ENCODE results near the gene ARHGAP10.

ARHGAP10 gene

DNA sequence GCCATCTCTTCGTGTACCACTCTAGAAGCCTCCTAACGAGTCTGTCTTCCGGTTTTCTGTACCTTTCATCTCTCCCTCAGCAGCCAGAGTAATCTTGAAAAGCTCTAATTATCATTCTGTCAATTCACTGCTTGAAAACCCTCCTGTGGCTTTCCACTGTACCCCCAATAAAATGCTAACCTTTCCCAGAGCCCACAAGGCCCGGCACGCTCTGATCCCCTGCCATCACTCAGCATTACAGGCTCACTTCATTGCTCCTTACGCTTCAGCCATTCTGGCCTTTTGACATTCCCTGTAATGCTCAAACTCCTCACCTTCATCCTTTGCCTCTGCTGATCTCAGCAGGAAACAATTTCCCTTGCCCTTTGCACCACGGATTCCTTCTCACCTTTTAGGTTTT is 112.9 kb downstream of the ARHGAP10 start:
- H3K4me3 ChIP-seq (replicated peaks; ENCODE audit: low read depth, low read length), result no peak overlapping the region
- no peak for DNase-seq (ENCODE audit: extremely low read depth, low read depth)
- TF ChIP-seq, protein P1, sequence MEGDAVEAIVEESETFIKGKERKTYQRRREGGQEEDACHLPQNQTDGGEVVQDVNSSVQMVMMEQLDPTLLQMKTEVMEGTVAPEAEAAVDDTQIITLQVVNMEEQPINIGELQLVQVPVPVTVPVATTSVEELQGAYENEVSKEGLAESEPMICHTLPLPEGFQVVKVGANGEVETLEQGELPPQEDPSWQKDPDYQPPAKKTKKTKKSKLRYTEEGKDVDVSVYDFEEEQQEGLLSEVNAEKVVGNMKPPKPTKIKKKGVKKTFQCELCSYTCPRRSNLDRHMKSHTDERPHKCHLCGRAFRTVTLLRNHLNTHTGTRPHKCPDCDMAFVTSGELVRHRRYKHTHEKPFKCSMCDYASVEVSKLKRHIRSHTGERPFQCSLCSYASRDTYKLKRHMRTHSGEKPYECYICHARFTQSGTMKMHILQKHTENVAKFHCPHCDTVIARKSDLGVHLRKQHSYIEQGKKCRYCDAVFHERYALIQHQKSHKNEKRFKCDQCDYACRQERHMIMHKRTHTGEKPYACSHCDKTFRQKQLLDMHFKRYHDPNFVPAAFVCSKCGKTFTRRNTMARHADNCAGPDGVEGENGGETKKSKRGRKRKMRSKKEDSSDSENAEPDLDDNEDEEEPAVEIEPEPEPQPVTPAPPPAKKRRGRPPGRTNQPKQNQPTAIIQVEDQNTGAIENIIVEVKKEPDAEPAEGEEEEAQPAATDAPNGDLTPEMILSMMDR (IDR thresholded peaks at IDR 0.05; ENCODE audit: low read depth, low read length, missing control alignments), result no peak

DNA sequence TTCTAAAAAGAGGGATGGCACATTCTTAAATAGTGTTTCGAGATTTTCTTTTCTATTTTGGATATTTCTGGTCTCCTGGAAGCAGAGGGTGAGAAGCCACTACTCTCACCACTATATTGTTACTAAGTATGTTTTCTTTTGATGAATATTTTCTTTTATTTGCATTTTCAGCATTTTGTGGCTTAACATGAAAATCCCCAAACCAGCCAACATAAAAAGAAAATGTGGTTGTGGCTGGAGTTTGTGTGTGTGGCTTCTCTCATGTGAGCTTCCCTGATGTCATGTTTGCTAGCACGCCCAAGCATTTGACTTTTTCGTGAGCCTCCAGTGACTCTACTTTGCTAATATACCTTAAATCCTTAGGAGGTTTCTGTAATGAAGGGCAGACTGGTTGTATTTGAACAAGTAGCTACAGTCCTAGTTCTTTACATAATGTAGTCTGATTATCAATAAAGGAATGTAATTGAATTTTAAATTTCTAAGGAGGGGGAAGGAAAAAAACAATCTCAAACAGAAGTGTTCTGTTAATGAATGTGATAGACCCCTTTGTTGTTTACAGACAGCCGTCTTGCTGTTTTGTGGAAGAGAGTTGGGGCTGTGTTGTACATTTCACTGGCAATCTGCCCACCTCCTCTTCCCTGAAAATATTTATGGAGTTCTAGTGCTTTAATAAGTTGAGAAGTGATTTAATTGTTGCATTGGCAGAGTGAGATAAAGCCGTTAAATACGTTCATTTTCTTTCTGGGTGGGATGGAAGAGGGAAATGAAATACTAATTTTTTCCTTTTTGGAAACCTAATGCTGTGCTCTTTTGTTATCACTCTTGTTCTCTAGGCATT is 114.6 kb downstream of the ARHGAP10 start:
- TF ChIP-seq, protein P1 (IDR thresholded peaks at IDR 0.05; ENCODE audit: low read depth, low read length, missing control alignments), result no peak
- DNase-seq (ENCODE audit: extremely low read depth, low read depth), result no peak
- H3K4me3 ChIP-seq (replicated peaks; ENCODE audit: low read depth, low read length), result no peak overlapping the region

DNA sequence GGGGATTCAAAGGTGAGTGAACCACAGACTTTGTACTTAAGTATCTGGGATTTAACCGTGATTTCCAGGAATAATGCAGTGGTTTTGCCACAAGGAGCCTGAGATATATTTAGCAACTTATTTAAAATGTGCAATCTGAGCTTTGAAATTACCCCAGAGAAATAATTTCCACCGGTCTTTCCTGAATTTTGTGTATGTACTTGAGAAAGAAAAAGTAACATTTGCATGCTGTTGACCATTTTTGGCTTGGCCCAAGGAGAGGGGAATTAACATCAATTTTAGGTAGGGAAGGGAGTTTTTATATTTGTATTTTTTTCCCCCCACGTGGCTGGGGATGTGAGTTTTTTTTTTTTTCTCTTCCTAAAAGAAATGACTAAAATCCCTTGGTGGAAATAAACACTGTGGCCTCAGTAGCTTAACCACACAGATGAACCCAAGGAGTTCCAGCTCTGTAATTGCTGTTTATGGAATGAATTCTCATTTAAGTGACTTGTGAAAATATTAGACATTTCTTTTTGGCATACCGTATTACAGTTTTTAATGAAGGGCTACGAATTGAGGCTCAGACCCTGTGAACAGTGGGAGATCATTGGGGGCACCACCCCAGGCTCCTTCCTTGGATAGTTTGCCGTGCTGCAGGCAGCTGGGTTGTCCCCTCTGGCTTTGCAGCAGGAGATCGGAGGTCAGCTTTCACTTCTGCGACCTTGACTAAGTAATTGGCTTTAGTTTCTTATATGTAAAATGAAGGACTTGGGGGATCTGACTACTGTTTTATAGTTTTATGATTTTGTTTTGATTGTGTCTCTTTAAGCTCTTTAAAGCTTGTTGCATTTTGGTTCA is 116.1 kb downstream of the ARHGAP10 start:
- TF ChIP-seq, protein P1 (IDR thresholded peaks at IDR 0.05; ENCODE audit: low read depth, low read length, missing control alignments), result no peak
- no peak for DNase-seq (ENCODE audit: extremely low read depth, low read depth)
- no peak overlapping the region for H3K4me3 ChIP-seq (replicated peaks; ENCODE audit: low read depth, low read length)

DNA sequence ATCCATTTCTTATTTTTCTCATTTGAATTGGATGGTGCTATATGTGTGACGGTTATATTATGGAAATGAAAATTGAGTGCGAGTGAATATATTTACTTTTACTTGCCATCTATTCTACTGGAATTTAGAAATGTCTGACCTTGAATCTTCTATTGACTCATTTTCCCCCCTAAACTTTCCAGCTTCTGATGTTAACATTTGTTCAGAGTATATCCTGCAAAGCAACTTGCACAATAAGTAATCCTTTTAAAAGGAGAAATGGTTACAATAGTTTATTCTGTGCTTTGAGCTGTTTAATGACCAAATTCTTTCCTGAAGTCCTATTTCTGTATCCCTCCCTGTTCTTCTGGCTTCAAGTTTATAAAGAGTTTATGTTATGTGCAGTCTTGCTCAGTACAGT is 116.7 kb downstream of the ARHGAP10 start:
- no peak for DNase-seq (ENCODE audit: extremely low read depth, low read depth)
- H3K4me3 ChIP-seq (replicated peaks; ENCODE audit: low read depth, low read length), result no peak overlapping the region
- TF ChIP-seq, protein P1 (IDR thresholded peaks at IDR 0.05; ENCODE audit: low read depth, low read length, missing control alignments), result no peak

DNA sequence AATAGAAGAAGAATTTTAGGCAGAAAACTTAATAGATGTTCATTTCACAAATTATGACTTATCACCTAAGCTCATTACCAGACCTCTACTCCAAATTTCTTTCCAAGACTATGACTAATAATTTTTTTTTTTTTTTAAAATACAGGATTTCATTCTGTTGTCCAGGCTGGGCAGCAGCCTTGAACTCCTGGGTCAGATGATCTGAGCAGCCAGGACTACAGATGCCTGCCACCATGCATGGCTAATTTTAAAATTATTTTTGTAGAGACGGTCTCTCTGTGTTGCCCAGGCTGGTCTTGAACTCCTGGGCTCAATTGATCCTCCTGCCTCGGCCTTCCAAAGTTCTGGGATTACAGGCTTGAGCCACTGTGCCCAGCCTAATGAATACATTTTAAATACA is 119.2 kb downstream of the ARHGAP10 start:
- no peak overlapping the region for H3K4me3 ChIP-seq (replicated peaks; ENCODE audit: low read depth, low read length)
- DNase-seq (ENCODE audit: extremely low read depth, low read depth), result no peak
- TF ChIP-seq, protein P1 (IDR thresholded peaks at IDR 0.05; ENCODE audit: low read depth, low read length, missing control alignments), result no peak

DNA sequence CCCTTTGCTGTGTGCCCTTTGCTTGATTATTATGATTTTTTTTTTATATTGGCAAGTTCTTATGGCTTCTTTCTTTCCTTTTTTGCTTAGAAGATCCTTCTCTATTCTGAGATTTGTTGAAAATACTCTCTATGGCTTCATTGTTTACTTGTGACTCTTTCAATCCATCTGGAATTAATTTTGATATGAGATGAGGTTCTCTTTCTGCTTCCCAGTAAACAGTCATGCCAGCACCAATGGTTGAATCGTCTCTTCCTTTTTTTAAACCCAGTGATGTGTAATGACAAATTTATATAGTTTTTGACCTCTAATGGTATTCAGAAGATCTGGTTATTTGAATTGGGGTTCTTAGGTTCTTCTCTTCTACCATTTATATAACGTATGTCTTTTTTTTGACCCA is 121.8 kb downstream of the ARHGAP10 start:
- peak; percentile 72 for DNase-seq (ENCODE audit: extremely low read depth, low read depth)
- TF ChIP-seq, protein P1 (IDR thresholded peaks at IDR 0.05; ENCODE audit: low read depth, low read length, missing control alignments), result no peak
- H3K4me3 ChIP-seq (replicated peaks; ENCODE audit: low read depth, low read length), result no peak overlapping the region
